Skeletal muscle satellite cell (primary cell): ENCODE results near the gene COBL.

Source experiments
- H3K27me3 ChIP-seq: 2 replicates; pipeline ENCODE4 v1.7.0; 2013; ENCODE audit warnings: low read length; ENCODE audit not compliant: control insufficient read depth, insufficient read depth
- H3K36me3 ChIP-seq: 2 replicates; pipeline ENCODE4 v1.7.0; 2013; ENCODE audit warnings: mild to moderate bottlenecking, control low read depth, low read length; ENCODE audit not compliant: insufficient read depth
- H3K4me1 ChIP-seq: 2 replicates; pipeline ENCODE4 v1.7.0; 2013; ENCODE audit warnings: low read length; ENCODE audit not compliant: control insufficient read depth, insufficient read depth
- H3K4me2 ChIP-seq: 2 replicates; pipeline ENCODE4 v1.7.0; 2013; ENCODE audit warnings: mild to moderate bottlenecking, low read length
- H3K4me3 ChIP-seq: 2 replicates; pipeline ENCODE4 v1.7.0; 2013; ENCODE audit warnings: low read length
- H3K9ac ChIP-seq: 2 replicates; pipeline ENCODE4 v1.7.0; 2013; ENCODE audit warnings: mild to moderate bottlenecking, low read depth, low read length, moderate library complexity
- H3K9me3 ChIP-seq: replicated peaks from 2 replicates; pipeline ENCODE4 v1.7.0; 2013; ENCODE audit warnings: mild to moderate bottlenecking, control low read depth, low read length

Gene COBL

DNA sequence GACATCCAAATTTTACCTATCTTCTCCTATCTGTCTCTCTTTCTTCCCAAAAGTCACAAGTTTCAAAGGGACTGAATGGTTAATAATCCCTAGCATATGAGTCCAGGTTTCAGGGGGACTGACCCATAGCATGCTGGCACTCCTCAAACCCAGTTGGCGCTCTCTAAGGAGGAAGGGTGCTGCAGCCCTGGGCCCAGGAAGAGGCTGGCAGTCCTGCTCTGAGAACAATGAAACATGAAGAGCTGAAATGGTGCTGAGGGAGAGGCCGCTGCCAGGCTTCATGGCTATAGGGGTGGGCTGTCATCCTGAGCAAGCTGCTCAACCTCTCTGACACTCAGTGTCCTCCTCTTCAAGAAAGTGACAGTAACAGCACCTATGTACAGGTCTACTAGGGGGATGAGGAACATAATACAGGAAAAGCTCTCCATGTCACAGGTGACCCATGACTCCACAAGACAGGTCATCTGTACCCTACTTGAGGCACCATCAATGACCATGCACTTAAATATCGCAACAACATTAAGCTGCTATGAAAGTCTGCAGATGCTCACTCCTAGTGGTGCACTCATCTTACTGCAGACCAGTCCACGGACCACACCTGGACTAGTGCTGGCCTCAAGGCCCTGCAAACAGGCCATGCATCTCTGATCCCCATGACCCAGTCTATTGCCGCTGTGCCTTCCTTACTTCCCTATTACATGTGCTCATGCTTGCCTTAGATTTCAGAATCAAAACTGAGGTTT lies 17.0 kb downstream of the COBL start:
- no peaks in the 10 kb centered on the region for H3K9me3 ChIP-seq
- H3K36me3 ChIP-seq = no peaks in the 10 kb centered on the region
- no peak overlapping the region for H3K4me3 ChIP-seq
- no peak overlapping the region for H3K4me2 ChIP-seq
- no peak overlapping the region for H3K9ac ChIP-seq
- no peaks in the 10 kb centered on the region for H3K4me1 ChIP-seq
- H3K27me3 ChIP-seq = no peaks in the 10 kb centered on the region

DNA sequence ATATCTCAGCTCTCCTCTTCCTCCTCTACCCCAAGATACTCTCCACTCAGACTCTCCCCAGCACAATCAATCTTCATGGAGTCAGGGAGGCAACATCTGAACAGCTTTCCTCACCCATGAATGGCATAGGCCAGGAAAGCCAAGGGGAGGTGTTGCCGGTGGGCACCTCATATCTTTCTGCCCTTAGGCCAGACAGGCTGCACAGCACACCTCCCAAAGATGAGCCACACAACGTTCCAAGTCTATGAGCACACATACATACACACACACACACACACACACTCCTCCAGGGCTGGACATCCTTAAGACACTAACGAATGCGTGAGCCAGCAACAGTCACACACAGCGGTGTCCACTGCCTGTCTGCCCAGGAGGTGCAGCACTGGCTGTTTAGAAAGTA lies 17.7 kb downstream of the COBL start:
- no peak overlapping the region for H3K4me2 ChIP-seq
- no peak overlapping the region for H3K9ac ChIP-seq
- no peaks in the 10 kb centered on the region for H3K4me1 ChIP-seq
- no peaks in the 10 kb centered on the region for H3K9me3 ChIP-seq
- H3K4me3 ChIP-seq = no peak overlapping the region
- H3K36me3 ChIP-seq = no peaks in the 10 kb centered on the region
- no peaks in the 10 kb centered on the region for H3K27me3 ChIP-seq

DNA sequence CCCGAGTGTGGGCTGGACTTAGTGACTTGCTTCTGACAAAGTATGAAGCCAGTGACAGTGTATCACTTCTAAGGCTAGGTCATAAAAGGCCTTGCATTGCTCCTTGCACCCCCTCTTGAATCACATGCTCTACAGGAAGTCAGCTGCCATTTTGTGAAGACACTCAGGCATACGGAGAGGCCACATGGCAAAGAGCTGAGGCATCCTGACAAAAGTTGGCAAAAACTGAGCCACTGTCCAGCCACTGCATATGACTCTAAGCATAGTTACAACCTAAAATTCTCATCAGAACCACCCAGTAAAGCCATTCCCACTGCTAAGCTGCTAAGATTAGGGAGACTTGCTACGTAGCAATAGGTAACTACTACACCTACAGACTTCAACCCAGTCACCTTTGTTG lies 18.6 kb downstream of the COBL start:
- Histone ChIP-seq H3K9ac (no peak overlapping the region), H3K9me3 (no peaks in the 10 kb centered on the region), H3K4me1 (no peaks in the 10 kb centered on the region), H3K36me3 (no peaks in the 10 kb centered on the region), H3K27me3 (no peaks in the 10 kb centered on the region), H3K4me2 (no peak overlapping the region), H3K4me3 (no peak overlapping the region)

DNA sequence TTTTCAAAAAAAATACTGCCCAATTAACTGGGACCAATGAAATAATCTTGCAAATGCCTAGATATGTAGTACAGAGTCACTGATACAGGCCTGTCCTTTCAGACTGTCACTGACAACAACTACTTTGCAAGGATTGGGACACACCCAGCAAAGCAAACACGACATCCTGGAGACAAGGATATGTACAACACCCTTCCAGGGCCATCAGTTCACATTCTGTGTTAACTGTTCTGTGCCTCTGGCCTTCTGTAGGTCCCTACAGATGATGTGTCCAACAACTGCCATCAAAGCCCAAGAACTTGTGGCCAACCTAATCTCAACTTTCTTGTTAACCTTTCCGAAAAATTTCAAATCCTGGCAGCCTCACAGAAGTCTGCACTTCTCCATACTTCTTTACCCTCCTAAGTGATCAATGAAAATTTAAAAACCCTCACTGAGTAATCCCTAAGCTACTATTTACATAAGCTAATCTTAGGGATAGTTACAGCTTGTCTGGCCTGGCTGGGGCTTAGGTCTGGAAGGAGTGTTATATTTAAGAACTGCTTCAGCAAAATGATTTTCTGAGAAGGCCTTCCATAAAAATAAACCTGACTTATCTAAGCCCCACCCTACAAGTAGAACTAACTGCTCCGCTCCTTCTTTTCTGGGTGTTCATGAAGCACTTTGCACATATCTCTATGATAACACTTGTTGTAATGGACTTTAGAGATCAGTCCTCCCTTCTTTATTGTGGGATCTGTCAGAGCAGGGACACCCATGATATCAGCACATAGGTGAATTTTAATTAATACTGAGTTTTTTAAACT lies 21.0 kb downstream of the COBL start:
- no peaks in the 10 kb centered on the region for H3K4me1 ChIP-seq
- no peaks in the 10 kb centered on the region for H3K9me3 ChIP-seq
- H3K36me3 ChIP-seq = no peaks in the 10 kb centered on the region
- H3K4me3 ChIP-seq = no peak overlapping the region
- no peaks in the 10 kb centered on the region for H3K27me3 ChIP-seq
- H3K4me2 ChIP-seq = no peak overlapping the region
- no peak overlapping the region for H3K9ac ChIP-seq

DNA sequence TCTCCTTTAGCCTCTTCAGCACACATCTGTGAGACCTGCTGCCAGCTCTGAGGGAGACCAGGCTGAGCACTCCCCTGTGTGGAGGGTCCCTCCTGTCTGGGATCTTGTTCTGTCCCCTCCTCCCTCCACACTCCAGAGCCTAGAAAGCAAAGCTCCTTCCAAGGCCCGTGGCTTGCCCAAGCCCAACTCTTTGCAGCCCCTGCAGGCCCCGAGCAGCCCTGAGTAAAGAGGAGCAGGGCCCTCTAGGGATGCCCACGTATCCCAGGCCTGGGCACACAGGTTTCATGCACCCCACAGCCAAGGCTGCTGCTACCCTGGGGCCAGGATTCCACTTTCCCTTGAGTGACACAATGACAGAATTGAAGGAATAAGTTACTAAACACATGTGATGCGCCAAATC lies 24.0 kb downstream of the COBL start:
- no peaks in the 10 kb centered on the region for H3K9me3 ChIP-seq
- H3K9ac ChIP-seq = no peak overlapping the region
- H3K4me1 ChIP-seq = no peaks in the 10 kb centered on the region
- no peaks in the 10 kb centered on the region for H3K27me3 ChIP-seq
- H3K4me3 ChIP-seq = no peak overlapping the region
- H3K4me2 ChIP-seq = no peak overlapping the region
- H3K36me3 ChIP-seq = no peaks in the 10 kb centered on the region

DNA sequence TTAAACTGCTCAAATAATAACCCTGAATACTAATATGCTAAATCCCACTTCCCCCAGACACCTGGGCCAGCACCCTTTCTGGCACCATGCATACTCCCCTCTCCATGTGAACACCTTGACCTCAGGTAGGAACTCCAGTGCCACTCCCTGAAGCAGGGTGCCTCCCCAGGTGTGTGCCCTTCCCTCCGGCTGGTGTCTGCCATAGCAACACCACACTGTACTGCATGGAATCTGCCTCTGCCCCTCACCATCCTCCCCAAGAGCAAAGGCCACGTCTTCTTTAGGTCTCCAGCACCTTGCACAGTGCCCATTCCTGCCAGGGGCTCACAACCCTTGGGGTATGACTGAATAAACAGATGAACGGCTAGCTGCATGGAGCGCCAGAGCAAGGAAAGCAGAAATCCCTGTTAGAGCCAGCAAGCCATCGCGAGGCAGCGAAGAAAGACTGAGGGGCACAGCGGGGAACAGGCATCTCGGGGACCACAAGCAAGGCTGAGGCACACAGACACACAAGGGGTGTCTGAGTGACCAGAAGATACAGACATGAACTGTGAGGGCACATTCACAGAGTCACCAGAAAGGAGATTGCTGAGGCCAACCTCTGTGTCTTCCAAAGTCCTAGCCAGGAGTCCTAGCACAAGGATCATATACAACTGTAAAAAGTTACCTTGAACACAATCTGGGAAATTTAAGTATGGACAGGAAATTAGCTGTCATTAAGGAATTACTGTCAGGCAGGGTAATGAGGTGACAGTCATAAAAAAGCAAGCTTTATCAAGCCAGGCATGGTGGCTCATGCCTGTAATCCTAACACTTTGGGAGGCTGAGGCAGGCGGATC lies 25.7 kb downstream of the COBL start:
- no peaks in the 10 kb centered on the region for H3K36me3 ChIP-seq
- no peaks in the 10 kb centered on the region for H3K9me3 ChIP-seq
- H3K27me3 ChIP-seq = no peaks in the 10 kb centered on the region
- H3K4me1 ChIP-seq = no peaks in the 10 kb centered on the region
- no peak overlapping the region for H3K9ac ChIP-seq
- H3K4me2 ChIP-seq = no peak overlapping the region
- H3K4me3 ChIP-seq = no peak overlapping the region

DNA sequence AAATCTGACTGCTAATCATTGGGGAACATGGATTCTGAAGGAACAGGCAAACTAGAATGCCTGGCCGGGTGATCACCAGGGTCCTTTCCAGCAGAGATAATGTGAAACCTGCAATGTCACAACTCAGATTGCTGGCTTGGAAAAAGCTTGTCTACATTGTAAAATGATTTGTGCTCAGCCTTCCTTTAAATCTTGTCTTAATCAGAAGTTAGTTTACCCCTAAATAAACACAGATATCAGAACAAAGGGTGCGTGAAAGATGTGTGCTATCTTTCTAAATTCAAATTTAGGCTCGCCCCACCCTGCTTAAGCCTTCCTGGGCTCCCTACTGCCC lies 26.3 kb downstream of the COBL start:
- H3K27me3 ChIP-seq = no peaks in the 10 kb centered on the region
- H3K9me3 ChIP-seq = no peaks in the 10 kb centered on the region
- H3K36me3 ChIP-seq = no peaks in the 10 kb centered on the region
- no peak overlapping the region for H3K9ac ChIP-seq
- H3K4me3 ChIP-seq = no peak overlapping the region
- H3K4me2 ChIP-seq = no peak overlapping the region
- H3K4me1 ChIP-seq = no peaks in the 10 kb centered on the region

DNA sequence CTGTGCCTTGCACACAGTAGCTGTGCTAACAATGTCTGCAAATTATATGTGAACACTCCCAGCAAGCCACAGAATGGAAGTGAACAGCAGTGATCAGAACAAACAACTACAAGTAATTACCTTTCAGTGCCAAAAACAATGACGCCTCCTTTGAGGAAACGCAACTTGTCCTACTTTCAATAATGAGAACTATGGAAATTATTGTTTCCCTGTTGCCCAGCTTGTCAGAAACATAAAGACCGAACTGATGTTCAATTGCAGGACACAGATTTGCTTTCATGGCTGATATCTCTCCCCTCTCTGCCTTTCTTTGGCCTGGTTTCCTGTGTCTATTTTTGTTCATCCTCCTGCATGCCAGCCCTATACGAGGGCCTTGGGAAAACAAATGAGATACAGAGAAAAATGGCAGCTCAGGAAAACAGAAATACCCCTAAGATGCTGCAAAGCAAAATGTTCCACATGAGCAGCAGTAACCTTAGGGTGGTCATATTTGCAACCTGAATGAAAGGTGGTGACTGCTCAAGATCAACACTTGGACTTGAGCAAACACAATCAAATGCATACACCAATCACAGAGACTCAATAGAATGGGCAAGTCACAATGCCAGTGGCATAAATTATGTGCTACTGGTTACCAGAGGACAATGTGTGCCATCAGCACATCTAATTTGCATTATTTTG lies 26.8 kb downstream of the COBL start:
- no peak overlapping the region for H3K4me2 ChIP-seq
- H3K9me3 ChIP-seq = no peaks in the 10 kb centered on the region
- H3K9ac ChIP-seq = no peak overlapping the region
- no peak overlapping the region for H3K4me3 ChIP-seq
- no peaks in the 10 kb centered on the region for H3K27me3 ChIP-seq
- H3K4me1 ChIP-seq = no peaks in the 10 kb centered on the region
- H3K36me3 ChIP-seq = no peaks in the 10 kb centered on the region

DNA sequence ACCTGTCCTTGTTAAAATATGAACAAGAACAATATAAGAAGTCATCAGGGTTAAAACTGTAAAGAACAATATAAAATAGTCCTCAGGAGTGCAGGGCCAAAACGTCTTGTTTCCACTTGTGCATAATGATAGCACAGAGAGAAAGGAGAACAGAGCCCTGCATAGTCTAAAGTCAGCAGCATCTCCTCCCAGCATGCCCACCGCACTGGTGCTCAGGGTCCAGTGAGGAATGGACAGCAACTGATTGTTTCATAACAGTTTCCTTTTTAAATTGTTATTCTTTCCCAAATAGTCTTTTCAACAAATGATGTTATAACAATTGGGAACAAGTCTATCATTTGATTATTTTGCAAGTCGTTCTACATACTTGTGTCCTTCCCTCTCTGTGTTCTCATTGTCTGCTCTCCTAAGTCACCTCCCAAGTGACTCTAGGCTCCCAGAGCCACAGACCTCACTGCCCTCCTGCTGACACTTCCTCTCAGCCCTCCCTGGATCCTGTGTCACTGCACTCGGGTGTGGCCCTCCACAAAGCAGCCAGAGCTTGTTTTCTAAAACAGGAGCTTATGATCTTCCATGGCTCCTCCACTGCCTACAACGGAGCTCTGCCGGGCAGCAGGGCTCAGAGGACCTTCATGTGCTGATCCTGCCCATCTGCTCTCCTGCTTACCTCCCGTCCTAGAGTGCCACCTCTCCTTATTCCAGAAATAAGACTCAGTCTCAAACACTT lies 27.6 kb downstream of the COBL start:
- H3K4me2 ChIP-seq = no peak overlapping the region
- H3K9ac ChIP-seq = no peak overlapping the region
- no peaks in the 10 kb centered on the region for H3K4me1 ChIP-seq
- H3K27me3 ChIP-seq = no peaks in the 10 kb centered on the region
- H3K36me3 ChIP-seq = no peaks in the 10 kb centered on the region
- no peak overlapping the region for H3K4me3 ChIP-seq
- H3K9me3 ChIP-seq = no peaks in the 10 kb centered on the region

DNA sequence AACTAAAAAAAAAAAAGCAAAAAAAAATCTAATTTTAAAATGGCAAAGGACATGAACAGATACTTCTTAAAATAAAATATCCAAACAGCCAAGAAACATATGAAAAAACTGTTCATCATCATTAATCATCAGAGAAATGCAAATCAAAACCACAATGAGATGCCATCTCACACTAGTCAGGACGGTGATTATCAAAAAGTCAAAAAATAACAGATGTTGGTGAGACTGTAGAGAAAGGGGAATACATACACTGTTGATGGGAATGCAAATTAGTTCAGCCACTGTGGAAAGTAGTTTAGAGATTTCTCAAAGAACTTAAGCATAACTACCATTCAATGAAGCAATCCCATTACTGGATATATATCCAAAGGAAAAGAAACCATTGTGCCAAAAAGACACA lies 30.2 kb downstream of the COBL start:
- H3K9me3 ChIP-seq = no peaks in the 10 kb centered on the region
- H3K4me2 ChIP-seq = no peak overlapping the region
- H3K4me3 ChIP-seq = no peak overlapping the region
- H3K27me3 ChIP-seq = no peaks in the 10 kb centered on the region
- H3K36me3 ChIP-seq = no peaks in the 10 kb centered on the region
- no peak overlapping the region for H3K9ac ChIP-seq
- H3K4me1 ChIP-seq = no peaks in the 10 kb centered on the region

DNA sequence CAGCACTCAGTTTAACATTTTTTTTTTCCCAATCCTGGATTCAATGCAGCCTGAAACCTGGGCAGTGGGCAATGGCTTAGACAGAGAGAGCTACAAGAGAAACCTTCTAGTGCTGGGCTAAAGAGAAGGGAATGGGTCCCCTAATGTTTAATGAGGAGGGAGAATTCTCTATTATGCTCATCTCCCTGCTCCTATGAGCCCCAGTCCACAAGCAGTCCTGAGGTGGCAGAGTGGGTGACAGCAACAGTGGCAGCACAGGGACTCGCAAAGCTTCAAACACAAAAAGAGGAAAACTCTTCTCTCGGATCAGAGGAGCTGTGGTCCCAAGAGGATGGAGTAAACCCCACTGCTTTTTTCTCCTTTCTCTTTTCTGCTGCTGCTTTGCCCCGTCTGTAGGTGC lies 36.5 kb downstream of the COBL start:
- no peak overlapping the region for H3K9ac ChIP-seq
- no peak overlapping the region for H3K4me3 ChIP-seq
- peaks cover 3% of the 10 kb centered on the region for H3K4me1 ChIP-seq
- H3K36me3 ChIP-seq = no peaks in the 10 kb centered on the region
- no peak overlapping the region for H3K4me2 ChIP-seq
- H3K27me3 ChIP-seq = peaks cover 3% of the 10 kb centered on the region
- no peaks in the 10 kb centered on the region for H3K9me3 ChIP-seq
